Caco-2 (cell line): ENCODE data around the gene MGAT1. TPM values are rescaled to one million over a fixed set of nuclear protein-coding genes. Genes with fewer than 3 reads are reported as not detected.

Experiments used
- BruUV-seq: library from RNA; stranded (reverse); fragments of 400-500 nt; replicated peaks from 2 replicates; lab custom pipeline; 2021; lab: Mats Ljungman, UMichigan
- CTCF ChIA-PET: fragments of 300-600 bp; sonication (Branson Sonifier 250); formaldehyde crosslinking; loops from one replicate; lab custom pipeline; 2022; ENCODE audit warnings: antibody characterized with exemption; lab: Charles Lee
- POLR2A ChIA-PET: fragments of 300-600 bp; sonication (Branson Sonifier 250); formaldehyde crosslinking; loops from one replicate; lab custom pipeline; 2022; ENCODE audit warnings: antibody characterized with exemption; lab: Charles Lee
- DNase-seq, 2 experiments: peaks; one replicate each; pipeline versions ENCODE4 v3.0.0 to v3.0.0-alpha.2; 2020 to 2022
- H3K27me3 ChIP-seq: replicated peaks from 2 replicates; pipeline ENCODE4 v1.6.0; 2011; ENCODE audit warnings: low read length; ENCODE audit not compliant: control insufficient read depth, insufficient read depth
- H3K36me3 ChIP-seq: 2 replicates; pipeline ENCODE4 v1.5.1; 2011; ENCODE audit warnings: low read length; ENCODE audit not compliant: control insufficient read depth, insufficient read depth
- H3K4me1 ChIP-seq: fragments of 250-450 bp; sonication (Bioruptor Pico); 2 replicates; pipeline ENCODE4 v1.5.1; 2020; ENCODE audit warnings: mild to moderate bottlenecking
- H3K4me3 ChIP-seq: 2 replicates; pipeline ENCODE4 v1.5.1; 2011; ENCODE audit warnings: low read depth, mild to moderate bottlenecking, control low read depth, low read length
- H3K9me3 ChIP-seq: fragments of 250-450 bp; sonication (Bioruptor Pico); 2 replicates; pipeline ENCODE4 v1.5.1; 2020; ENCODE audit warnings: mild to moderate bottlenecking, moderate library complexity
- H3K27ac Mint-ChIP-seq: one replicate; pipeline ENCODE4 v1.8.0; 2022; ENCODE audit warnings: mixed read lengths; ENCODE audit not compliant: unreplicated experiment
- H3K27me3 Mint-ChIP-seq: one replicate; pipeline ENCODE4 v1.8.0; 2022; ENCODE audit warnings: mixed read lengths; ENCODE audit not compliant: insufficient read depth, unreplicated experiment
- H3K36me3 Mint-ChIP-seq: one replicate; pipeline ENCODE4 v1.8.0; 2022; ENCODE audit warnings: mild to moderate bottlenecking, mixed read lengths; ENCODE audit not compliant: insufficient read depth, unreplicated experiment
- H3K4me1 Mint-ChIP-seq: one replicate; pipeline ENCODE4 v1.8.0; 2022; ENCODE audit warnings: low read depth, mixed read lengths; ENCODE audit not compliant: unreplicated experiment
- H3K4me3 Mint-ChIP-seq: one replicate; pipeline ENCODE4 v1.8.0; 2022; ENCODE audit warnings: mild to moderate bottlenecking, moderate library complexity, mixed read lengths; ENCODE audit not compliant: unreplicated experiment
- H3K9me3 Mint-ChIP-seq: one replicate; pipeline ENCODE4 v1.8.0; 2022; ENCODE audit warnings: mixed read lengths; ENCODE audit not compliant: unreplicated experiment
- CTCF ChIP-seq, 2 experiments: fragments of 200-600 bp in 1 of 2; IDR thresholded peaks; 1 replicate in 1 of 2; 2 replicates in 1 of 2; pipeline versions ENCODE4 v1.5.1 to v1.8.0; 2011 to 2022; ENCODE audit warnings: antibody characterized with exemption in 1 of 2, control low read depth in 1 of 2, inconsistent platforms in 1 of 2, low read depth in 1 of 2, low read length in 1 of 2, mild to moderate bottlenecking in 1 of 2, moderate library complexity in 1 of 2; ENCODE audit not compliant: insufficient read depth in 1 of 2, severe bottlenecking in 1 of 2, unreplicated experiment in 1 of 2
- intact Hi-C: fragments of 100-400 bp; cut with micrococcal nuclease; formaldehyde crosslinking; loops from one replicate; pipeline ENCODE4 v1.10.0; 2022; ENCODE audit not compliant: unreplicated experiment
- total RNA-seq: library from RNA; stranded (reverse); gene quantifications from 2 replicates; pipeline ENCODE4 v1.2.3, GENCODE V29; 2022

MGAT1 gene
- total RNA-seq, 1 experiment from 2014 or later = 80.1 TPM

DNA sequence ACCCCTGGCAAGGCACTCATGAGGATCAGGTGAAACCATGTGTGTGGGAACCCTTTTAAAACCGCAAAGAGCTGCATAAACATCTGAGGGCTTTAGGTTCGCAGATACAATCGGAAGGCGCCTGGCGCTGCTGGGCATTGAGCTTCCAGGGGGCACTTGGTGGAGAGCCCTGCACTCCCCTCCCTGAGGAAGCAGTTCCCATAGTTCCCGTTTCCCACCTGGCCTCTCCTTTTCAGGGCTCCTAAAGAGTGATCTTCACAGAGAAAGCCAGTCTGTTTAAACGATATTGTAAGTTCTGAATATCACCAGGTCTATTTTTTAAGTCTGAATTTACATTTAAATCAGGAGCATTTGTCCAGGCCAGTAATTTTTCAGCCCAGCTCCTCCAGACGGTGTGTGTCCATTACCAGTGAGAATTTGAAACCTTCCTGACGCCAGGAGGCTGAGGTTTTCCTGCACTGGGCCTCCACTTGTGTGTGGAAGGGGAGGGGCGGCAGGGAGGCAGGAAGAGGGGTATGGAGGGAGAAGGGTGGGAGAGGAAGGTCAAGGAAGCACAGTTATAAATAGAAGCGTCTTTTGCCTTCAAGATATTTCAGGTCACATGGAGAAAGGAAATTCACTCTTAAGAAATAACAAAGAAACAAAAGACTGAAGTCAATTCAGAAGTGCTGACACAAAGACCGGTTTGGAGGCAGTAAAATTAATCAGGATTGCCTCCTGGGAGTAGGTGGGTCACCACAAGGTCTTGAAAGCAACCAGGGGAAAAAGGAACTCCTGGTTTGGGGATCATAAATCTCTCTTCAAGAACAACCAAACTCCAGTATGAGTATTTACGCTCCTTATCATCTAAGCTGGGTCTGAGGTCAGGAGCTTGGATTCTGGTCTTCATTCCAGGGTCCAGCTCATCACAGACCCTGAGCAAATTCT is 14.3 kb upstream of the MGAT1 start:
- Histone ChIP-seq H3K27me3 (no peaks in the 10 kb centered on the region), H3K4me1 (peaks cover 41% of the 10 kb centered on the region), H3K4me3 (no peak overlapping the region), H3K36me3 (peaks cover 1% of the 10 kb centered on the region; the same call in 1 of the 2 replicates), H3K9me3 (no peaks in the 10 kb centered on the region)
- POLR2A ChIA-PET = interaction anchor here (0.8 to 1.1 kb wide), 2 partner anchors 14 to 45 kb away, joined by 3 to 4 read pairs; partner anchors contain the start of gene ZFP62
- Mint-ChIP-seq H3K4me1 (peaks cover 39% of the 10 kb centered on the region), H3K27me3 (no peaks in the 10 kb centered on the region), H3K9me3 (no peaks in the 10 kb centered on the region), H3K36me3 (no peaks in the 10 kb centered on the region), H3K4me3 (peak overlapping the region; percentile 39), H3K27ac (peak overlapping the region; percentile 69)
- DNase-seq = peak in 1 of 2 experiments; percentile 38
- intact Hi-C loops = loop anchor here (10.0 kb wide), 1 partner anchor 368 kb away; no protein-coding TSS in a partner anchor
- BruUV-seq = no TSS peak
- TF ChIP-seq CTCF (IDR thresholded peaks at IDR 0.05; ENCODE audit: insufficient read depth in 1 of 2, low read depth in 1 of 2, low read length in 1 of 2, severe bottlenecking in 1 of 2, unreplicated experiment in 1 of 2) = no peak
- CTCF ChIA-PET = interaction anchor here (0.7 kb wide), 1 partner anchor 207 kb away, joined by 3 read pairs; no protein-coding TSS in a partner anchor

DNA sequence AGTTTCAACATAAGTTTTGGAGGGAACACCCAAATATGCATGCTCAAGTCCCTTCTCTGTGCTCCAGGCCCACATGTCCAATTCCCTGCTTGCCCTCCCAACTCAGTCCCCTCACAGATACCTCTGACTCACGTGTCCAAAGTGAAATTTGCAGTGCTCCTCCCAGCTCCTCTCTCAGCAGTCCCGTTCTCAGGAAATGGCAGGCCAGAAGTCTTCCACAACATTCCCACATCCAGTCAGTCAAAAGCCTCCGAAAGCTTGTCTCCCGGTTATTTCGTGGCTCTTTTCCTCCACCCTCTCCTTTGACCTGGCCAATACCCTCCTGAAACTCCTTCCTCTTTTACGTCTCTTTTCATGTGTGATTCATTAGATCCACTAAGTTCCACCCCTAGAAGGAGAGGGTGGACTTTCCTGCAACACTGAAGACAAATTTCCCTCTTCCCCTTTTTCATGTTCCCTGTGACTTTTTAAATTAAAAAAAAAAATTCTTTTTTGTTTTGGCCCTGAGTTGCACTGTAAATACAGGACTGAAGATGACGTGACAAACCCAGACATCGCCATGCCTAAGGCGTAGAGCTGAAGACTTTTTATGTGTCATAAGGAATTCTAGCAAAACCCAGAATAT is 12.8 kb upstream of the MGAT1 start:
- H3K9me3 Mint-ChIP-seq = no peaks in the 10 kb centered on the region
- BruUV-seq = no TSS peak
- peaks cover 1% of the 10 kb centered on the region; the same call in 1 of the 2 replicates for H3K36me3 ChIP-seq
- POLR2A ChIA-PET = interaction anchor here (0.5 kb wide), 1 partner anchor 298 kb away, joined by 4 read pairs; no protein-coding TSS in a partner anchor
- no peak overlapping the region for H3K4me3 ChIP-seq
- no peaks in the 10 kb centered on the region for H3K27me3 Mint-ChIP-seq
- peaks cover 47% of the 10 kb centered on the region for H3K4me1 Mint-ChIP-seq
- TF ChIP-seq CTCF (IDR thresholded peaks at IDR 0.05; ENCODE audit: insufficient read depth in 1 of 2, low read depth in 1 of 2, low read length in 1 of 2, severe bottlenecking in 1 of 2, unreplicated experiment in 1 of 2) = no peak
- no peak overlapping the region for H3K4me3 Mint-ChIP-seq
- CTCF ChIA-PET = no interaction called here
- H3K4me1 ChIP-seq = peaks cover 43% of the 10 kb centered on the region
- no peaks in the 10 kb centered on the region for H3K9me3 ChIP-seq
- H3K27ac Mint-ChIP-seq = peak overlapping the region; percentile 39
- intact Hi-C loops = loop anchor here (10.0 kb wide), 1 partner anchor 369 kb away; no protein-coding TSS in a partner anchor
- H3K27me3 ChIP-seq = no peaks in the 10 kb centered on the region
- peaks cover 8% of the 10 kb centered on the region for H3K36me3 Mint-ChIP-seq
- DNase-seq = no peak

- Mint-ChIP-seq H3K9me3 (no peaks in the 10 kb centered on the region), H3K27ac (no peak overlapping the region)
- BruUV-seq = no TSS peak
Observed at GRCh38 chr5:180813420-180813819, 10.8 kb upstream of the MGAT1 start.

More at GRCh38 chr5:180813420-180813819, 10.8 kb upstream of the MGAT1 start:
- Histone ChIP-seq H3K27me3 (no peaks in the 10 kb centered on the region), H3K9me3 (no peaks in the 10 kb centered on the region), H3K36me3 (no peaks in the 10 kb centered on the region), H3K4me1 (peaks cover 52% of the 10 kb centered on the region), H3K4me3 (no peak overlapping the region)
- DNase-seq = no peak
- POLR2A ChIA-PET = interaction anchor here (1.0 kb wide), 1 partner anchor 19 kb away, joined by 4 read pairs; no protein-coding TSS in a partner anchor
- Mint-ChIP-seq H3K4me3 (peak overlapping the region; percentile 4), H3K36me3 (peaks cover 14% of the 10 kb centered on the region), H3K4me1 (peaks cover 57% of the 10 kb centered on the region), H3K27me3 (no peaks in the 10 kb centered on the region)
- TF ChIP-seq CTCF (IDR thresholded peaks at IDR 0.05; ENCODE audit: insufficient read depth in 1 of 2, low read depth in 1 of 2, low read length in 1 of 2, severe bottlenecking in 1 of 2, unreplicated experiment in 1 of 2) = peak; percentile 16 to 31
- intact Hi-C loops = loop anchor here (10.0 kb wide), 1 partner anchor 371 kb away; no protein-coding TSS in a partner anchor
- CTCF ChIA-PET = interaction anchor here (1.0 kb wide), 1 partner anchor 29 kb away, joined by 3 read pairs; no protein-coding TSS in a partner anchor
